Subcutaneous adipose tissue (tissue), 4 donors: ENCODE results near the gene EIF4E2. TPM values are rescaled to one million over a fixed set of nuclear protein-coding genes. Genes with fewer than 3 reads are reported as not detected.

Experiments used
- total RNA-seq, 4 donors: library from RNA; depleted of rRNA; stranded (reverse); fragments of >200 nt; gene quantifications; one replicate each; pipeline ENCODE4 v1.1.0, GENCODE V29; 2016
- TF ChIP-seq, protein P1 (sequence below): fragments of 450-650 bp; IDR thresholded peaks from one replicate; pipeline ENCODE4 v1.5.1; 2016; ENCODE audit warnings: low read depth, mild to moderate bottlenecking, control low read depth, antibody characterized with exemption, moderate library complexity

EIF4E2 gene
- total RNA-seq, 4 donors from 2014 or later = 27.5 to 63.8 (median 35.0) TPM

DNA sequence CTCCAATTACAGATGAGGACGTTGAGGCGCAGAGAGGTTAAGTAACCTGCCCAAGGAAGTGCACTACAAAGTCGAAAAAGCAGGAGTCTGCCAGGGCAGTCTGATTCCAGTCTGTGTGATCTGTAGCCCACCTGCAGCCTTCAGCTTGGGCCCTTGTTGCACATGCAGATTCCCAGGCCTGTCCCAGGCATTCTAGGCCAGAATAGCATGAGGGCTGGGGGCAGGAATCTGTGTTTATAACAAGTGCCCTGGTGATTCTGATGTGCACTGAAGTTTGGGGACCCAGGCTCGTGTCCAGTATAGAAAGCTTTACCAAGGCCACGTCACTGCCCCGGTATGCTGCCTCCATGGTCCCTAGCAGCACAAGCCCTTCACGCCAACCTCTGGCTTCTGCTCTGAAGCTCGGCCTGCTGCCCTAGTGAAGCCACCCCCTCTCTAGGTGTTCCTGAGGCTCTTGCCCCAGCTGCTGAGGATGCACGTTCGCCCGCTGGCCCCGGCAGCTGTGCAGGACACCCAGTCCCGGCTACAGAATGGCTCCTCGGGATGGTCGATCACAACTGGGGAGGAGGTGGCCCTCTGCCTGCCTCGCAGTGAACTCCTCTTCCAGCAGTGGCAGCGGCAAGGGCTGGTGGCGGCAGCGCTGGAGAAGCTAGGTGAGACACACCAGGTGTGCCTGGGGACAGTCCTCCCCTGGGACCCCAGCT is 6.4 kb upstream of the EIF4E2 start:
- TF ChIP-seq, protein P1, sequence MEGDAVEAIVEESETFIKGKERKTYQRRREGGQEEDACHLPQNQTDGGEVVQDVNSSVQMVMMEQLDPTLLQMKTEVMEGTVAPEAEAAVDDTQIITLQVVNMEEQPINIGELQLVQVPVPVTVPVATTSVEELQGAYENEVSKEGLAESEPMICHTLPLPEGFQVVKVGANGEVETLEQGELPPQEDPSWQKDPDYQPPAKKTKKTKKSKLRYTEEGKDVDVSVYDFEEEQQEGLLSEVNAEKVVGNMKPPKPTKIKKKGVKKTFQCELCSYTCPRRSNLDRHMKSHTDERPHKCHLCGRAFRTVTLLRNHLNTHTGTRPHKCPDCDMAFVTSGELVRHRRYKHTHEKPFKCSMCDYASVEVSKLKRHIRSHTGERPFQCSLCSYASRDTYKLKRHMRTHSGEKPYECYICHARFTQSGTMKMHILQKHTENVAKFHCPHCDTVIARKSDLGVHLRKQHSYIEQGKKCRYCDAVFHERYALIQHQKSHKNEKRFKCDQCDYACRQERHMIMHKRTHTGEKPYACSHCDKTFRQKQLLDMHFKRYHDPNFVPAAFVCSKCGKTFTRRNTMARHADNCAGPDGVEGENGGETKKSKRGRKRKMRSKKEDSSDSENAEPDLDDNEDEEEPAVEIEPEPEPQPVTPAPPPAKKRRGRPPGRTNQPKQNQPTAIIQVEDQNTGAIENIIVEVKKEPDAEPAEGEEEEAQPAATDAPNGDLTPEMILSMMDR = no peak

DNA sequence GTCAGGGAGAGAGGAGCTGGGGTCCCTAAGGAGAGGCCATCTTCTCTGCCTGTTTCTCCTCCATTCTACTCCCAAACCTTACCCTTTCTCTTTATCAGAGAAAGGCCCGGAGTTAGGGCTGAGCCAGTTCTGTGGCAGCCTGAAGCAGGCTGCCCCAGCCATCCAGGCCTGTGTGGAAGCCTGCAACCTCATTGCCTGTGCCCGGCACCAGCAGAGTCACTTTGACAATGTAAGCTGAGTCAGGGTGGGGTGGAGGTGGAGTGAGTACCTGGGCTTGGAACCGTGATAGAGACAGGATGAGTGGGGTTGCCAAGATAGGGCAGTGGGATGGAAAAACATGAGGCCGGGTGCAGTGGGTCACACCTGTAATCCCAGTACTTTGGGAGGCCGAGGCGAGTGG is 5.8 kb upstream of the EIF4E2 start:
- TF ChIP-seq, protein P1 = no peak

GRCh38 chr2:232545511-232546375 is 4.7 kb upstream of the EIF4E2 start:
- TF ChIP-seq, protein P1 = no peak

DNA sequence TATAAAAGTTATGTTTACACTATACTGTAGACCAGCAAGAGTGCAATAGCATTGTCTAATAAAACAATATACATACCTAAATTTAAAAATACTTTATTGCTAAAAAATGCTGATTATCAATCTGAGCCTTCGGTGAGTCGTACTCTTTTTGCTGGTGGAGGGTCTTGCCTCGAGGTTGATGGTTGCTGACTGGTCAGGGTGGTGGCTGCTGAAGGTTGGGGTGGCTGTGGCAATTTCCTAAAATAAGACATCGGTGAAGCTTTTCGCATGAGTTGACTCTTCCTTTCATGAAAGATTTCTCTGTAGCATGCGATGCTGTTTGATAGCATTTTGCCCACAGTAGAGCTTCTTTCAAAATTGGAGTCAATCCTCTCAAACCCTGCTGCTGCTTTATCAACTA is 2.5 kb upstream of the EIF4E2 start:
- TF ChIP-seq, protein P1 = no peak

- TF ChIP-seq, protein P1 = no peak
These were observed 685 bp upstream of the EIF4E2 start for GRCh38 chr2:232549655-232550353.

- TF ChIP-seq, protein P1 = no peak
These were observed 755 bp downstream of the EIF4E2 start for GRCh38 chr2:232551250-232551638.

DNA sequence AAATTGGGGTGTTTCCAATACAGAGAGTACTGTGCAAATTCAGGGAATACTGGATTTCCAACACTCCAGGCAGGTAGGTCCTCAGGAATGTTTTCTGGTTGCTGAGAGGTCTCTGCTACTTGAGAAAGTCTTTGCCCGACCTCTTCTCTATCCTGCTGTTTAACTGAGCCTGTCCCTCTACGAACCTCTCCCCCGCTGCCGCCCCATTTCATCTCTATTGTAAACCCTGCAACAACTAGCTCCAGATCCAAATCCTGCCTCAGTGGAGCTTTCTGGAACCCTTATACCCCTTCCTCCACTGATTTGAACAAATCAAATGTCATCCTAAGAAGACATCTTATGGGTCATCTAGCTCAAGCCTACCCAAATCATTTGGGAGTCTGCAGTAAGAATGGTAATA is 1.3 kb downstream of the EIF4E2 start:
- TF ChIP-seq, protein P1 = no peak
